Astrocyte (in vitro differentiated cells and primary cell): ENCODE results near the gene STARD8.

ENCODE experiments used
- CTCF ChIP-seq: IDR thresholded peaks from 2 replicates; pipeline ENCODE4 v1.5.1; 2011; ENCODE audit warnings: low read depth, mild to moderate bottlenecking, inconsistent platforms, low read length, moderate library complexity; ENCODE audit not compliant: insufficient read depth
- EZH2 ChIP-seq: IDR thresholded peaks from 2 replicates; pipeline ENCODE4 v1.6.1; 2012; ENCODE audit warnings: mild to moderate bottlenecking, low read length, inconsistent platforms; ENCODE audit not compliant: insufficient read depth

GRCh38 chrX:68761086-68761485, 113.6 kb downstream of the STARD8 start:
- TF ChIP-seq CTCF, result no peak
- no peak for TF ChIP-seq EZH2
